ENCODE results near the gene GLMN.

Gene GLMN

GRCh38 chr1:92298573-92299476, at the start of gene GLMN, which contains the start of gene RPAP2:
TSS of gene GLMN (minus strand) at chr1:92298987. CDS start at chr1:92297999, 988 bp downstream.
TSS of gene RPAP2 (plus strand) at chr1:92299059. CDS start at chr1:92299074, 15 bp downstream.
- peak within 1 kb of the TSS; percentile 63 for H3K4me3 ChIP-seq (ENCODE audit: low read depth, low read length)
- TF ChIP-seq CTCF (IDR thresholded peaks at IDR 0.05; ENCODE audit: low read depth, low read length, missing control alignments) = peak; percentile 28
- in situ Hi-C loops (cut with HindIII; ENCODE audit: low sequenced_read_pairs) = loop anchor here (25.0 kb wide), 2 partner anchors 312 to 787 kb away; partner anchors contain the start of gene CDC7
- DNase-seq (ENCODE audit: low read depth) = peak; percentile 49

- no peak for DNase-seq (ENCODE audit: low read depth)
- H3K4me3 ChIP-seq (ENCODE audit: low read depth, low read length) = no peak overlapping the region
- in situ Hi-C loops (cut with HindIII; ENCODE audit: low sequenced_read_pairs) = no loop called here
- TF ChIP-seq CTCF (IDR thresholded peaks at IDR 0.05; ENCODE audit: low read depth, low read length, missing control alignments) = no peak
Observed at GRCh38 chr1:92346866-92347640, 48.3 kb upstream of the GLMN start.

GRCh38 chr1:92343061-92343460, 44.3 kb upstream of the GLMN start:
- in situ Hi-C loops (cut with HindIII; ENCODE audit: low sequenced_read_pairs) = no loop called here
- TF ChIP-seq CTCF (IDR thresholded peaks at IDR 0.05; ENCODE audit: low read depth, low read length, missing control alignments) = no peak
- DNase-seq (ENCODE audit: low read depth) = no peak
- H3K4me3 ChIP-seq (ENCODE audit: low read depth, low read length) = no peak overlapping the region

- TF ChIP-seq CTCF (IDR thresholded peaks at IDR 0.05; ENCODE audit: low read depth, low read length, missing control alignments) = no peak
- DNase-seq (ENCODE audit: low read depth) = no peak
- H3K4me3 ChIP-seq (ENCODE audit: low read depth, low read length) = no peak overlapping the region
- in situ Hi-C loops (cut with HindIII; ENCODE audit: low sequenced_read_pairs) = no loop called here
Observed at GRCh38 chr1:92342401-92342800, 43.6 kb upstream of the GLMN start.

GRCh38 chr1:92340154-92340553, 41.4 kb upstream of the GLMN start:
- in situ Hi-C loops (cut with HindIII; ENCODE audit: low sequenced_read_pairs) = no loop called here
- DNase-seq (ENCODE audit: low read depth) = no peak
- no peak overlapping the region for H3K4me3 ChIP-seq (ENCODE audit: low read depth, low read length)
- TF ChIP-seq CTCF (IDR thresholded peaks at IDR 0.05; ENCODE audit: low read depth, low read length, missing control alignments) = no peak

- no peak overlapping the region for H3K4me3 ChIP-seq (ENCODE audit: low read depth, low read length)
- DNase-seq (ENCODE audit: low read depth) = no peak
- TF ChIP-seq CTCF (IDR thresholded peaks at IDR 0.05; ENCODE audit: low read depth, low read length, missing control alignments) = no peak
- in situ Hi-C loops (cut with HindIII; ENCODE audit: low sequenced_read_pairs) = no loop called here
Observed at GRCh38 chr1:92333668-92334067, 34.9 kb upstream of the GLMN start.
